Measurements from ENCODE around the gene MED29. TPM values are rescaled to one million over a fixed set of nuclear protein-coding genes. Genes with fewer than 3 reads are reported as not detected.

MED29 gene
- total and polyA plus RNA-seq, 2 of the 13 experiments (the other 11 are each of a cell fraction or from before 2014, with no cell fraction given): 14.0 to 19.7 TPM

GRCh38 chr19:39400061-39400460 is 8.9 kb downstream of the MED29 start (continued):
- TF ChIP-seq ZNF609 (CRISPR knock-in tag; IDR thresholded peaks at IDR 0.05; ENCODE audit: borderline replicate concordance) (no peak), ATAD3A (CRISPR knock-in tag; IDR thresholded peaks at IDR 0.05) (no peak), HNF4G (IDR thresholded peaks at IDR 0.05; ENCODE audit: borderline replicate concordance, low read depth, low read length) (no peak), HNF4G (CRISPR knock-in tag; IDR thresholded peaks at IDR 0.05; ENCODE audit: borderline replicate concordance, low read depth) (no peak)

- Histone ChIP-seq H3K27me3 (ENCODE audit: control insufficient read depth in 1 of 2, insufficient read depth in 2 of 2, low read length in 2 of 2) (no peaks in the 10 kb centered on the region), H3K36me3 (replicated peaks in 1 of 2; ENCODE audit: control insufficient read depth in 1 of 2, insufficient read depth in 2 of 2, low read length in 2 of 2) (no peaks in the 10 kb centered on the region), H3K79me2 (ENCODE audit: insufficient read depth, low read length) (no peaks in the 10 kb centered on the region), H3K4me1 (ENCODE audit: insufficient read depth, low read length) (peaks cover 73% of the 10 kb centered on the region), H3K4me3 (replicated peaks in 1 of 3; ENCODE audit: insufficient read depth in 1 of 3, low read depth in 2 of 3, low read length in 3 of 3) (peak overlapping the region in 1 of 3 experiments; percentile 49; a peak in 2 of 6 replicates), H3K27ac (ENCODE audit: extremely low read length, insufficient read depth, low read length) (peak overlapping the region; percentile 98), H3K9me3 (ENCODE audit: low read length) (no peaks in the 10 kb centered on the region), H3K9ac (ENCODE audit: insufficient read depth, low read depth, low read length) (peak overlapping the region; percentile 77), H2AFZ (ENCODE audit: low read length) (no peak overlapping the region), H4K20me1 (ENCODE audit: insufficient read depth, low read length) (no peaks in the 10 kb centered on the region), H3K4me2 (ENCODE audit: low read depth, low read length) (peak overlapping the region; percentile 67)
- no peak for FAIRE-seq
- CTCF ChIA-PET (ENCODE audit: low intra/inter-chr PET ratio, low total read pairs): interaction anchor here (0.7 kb wide), 1 partner anchor 11 kb away, joined by 3 read pairs; the partner anchor contains the start of gene PLEKHG2
- intact Hi-C loops (cut with micrococcal nuclease; ENCODE audit: unreplicated experiment): loop anchor here (1.0 to 5.0 kb wide), 2 partner anchors 10 to 1041 kb away; partner anchors contain the start of gene SERTAD3
- in situ Hi-C loops (cut with HindIII; ENCODE audit: extremely low pct_ligation_motif_present, low pct_unique_long_range_greater_than_20kb): no loop called here
- ATAC-seq: peak; percentile 25
- BruUV-seq (replicated peaks): TSS peak; percentile 78
- POLR2A ChIA-PET: interaction anchor here (0.9 to 2.7 kb wide), 13 partner anchors 10 to 255 kb away, joined by 3 to 64 read pairs (median 8); partner anchors contain the start of genes MED29, PAF1, PLEKHG2 and RPS16
- no peak for DNase-seq (ENCODE audit: low spot score)
- WGBS (ENCODE audit: low lambda C conversion rate): 11% methylated on average over 4 of the region's 4 CpGs
- TF ChIP-seq ZNF772 (CRISPR knock-in tag; IDR thresholded peaks at IDR 0.05): no peak
- no peak for TF ChIP-seq NCOA1 (CRISPR knock-in tag; IDR thresholded peaks at IDR 0.05)
- TF ChIP-seq ZMYM3 (CRISPR knock-in tag; IDR thresholded peaks at IDR 0.05): no peak
- TF ChIP-seq JUND (CRISPR knock-in tag; IDR thresholded peaks at IDR 0.05): peak; percentile 35; the same call in 1 of the 2 replicates
- TF ChIP-seq KDM6A (CRISPR knock-in tag; IDR thresholded peaks at IDR 0.05; ENCODE audit: low read depth): no peak
- TF ChIP-seq ZSCAN31 (CRISPR knock-in tag; IDR thresholded peaks at IDR 0.05; ENCODE audit: low read depth): no peak
- TF ChIP-seq ZNF713 (CRISPR knock-in tag; IDR thresholded peaks at IDR 0.05): 0 out of 2 replicates have a peak, but pooled peaks have one; percentile 60
- TF ChIP-seq KMT2B (CRISPR knock-in tag; IDR thresholded peaks at IDR 0.05): no peak
- TF ChIP-seq ZC3H4 (CRISPR knock-in tag; IDR thresholded peaks at IDR 0.05; ENCODE audit: borderline replicate concordance): no peak
- TF ChIP-seq MAFG (CRISPR knock-in tag; IDR thresholded peaks at IDR 0.05): no peak
- TF ChIP-seq FOXP1 (IDR thresholded peaks at IDR 0.05): no peak
- peak; percentile 43; the same call in 1 of the 2 replicates for TF ChIP-seq FOXP1 (CRISPR knock-in tag; IDR thresholded peaks at IDR 0.05)
- no peak for TF ChIP-seq KDM2A (CRISPR knock-in tag; IDR thresholded peaks at IDR 0.05; ENCODE audit: borderline replicate concordance, low read depth)
- no peak for TF ChIP-seq ETV6 (CRISPR knock-in tag; conservative IDR thresholded peaks at IDR 0.05)
- TF ChIP-seq ZBTB42 (CRISPR knock-in tag; IDR thresholded peaks at IDR 0.05): no peak
- TF ChIP-seq HNRNPK (IDR thresholded peaks at IDR 0.05; ENCODE audit: low read depth, low read length, poor library complexity, severe bottlenecking): no peak
Observed at GRCh38 chr19:39401070-39401548, 9.9 kb downstream of the MED29 start.

Data from HepG2 (cell line).